ENCODE measurements around the gene TOR1B.

DNA sequence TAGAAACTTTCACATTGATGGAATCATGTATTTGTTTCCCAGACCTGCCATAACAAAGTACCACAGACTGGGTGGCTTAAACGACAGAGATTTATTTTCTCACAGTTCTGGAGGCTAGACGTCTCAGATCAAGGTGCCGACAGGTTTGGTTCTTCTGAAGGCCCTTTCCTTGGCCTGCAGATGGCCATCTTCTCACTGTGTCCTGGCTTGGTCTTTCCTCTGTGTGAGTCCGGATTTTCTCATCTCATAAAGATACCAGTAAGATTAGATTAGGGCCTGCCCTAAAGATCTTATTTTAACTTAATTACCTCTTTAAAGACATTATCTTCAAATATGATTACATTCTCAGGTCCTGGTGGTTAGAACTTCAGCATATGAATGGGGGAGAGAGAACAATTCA, 38.1 kb downstream of the TOR1B start:
- no peak for TF ChIP-seq CTCF (IDR thresholded peaks at IDR 0.05)
- no peak for TF ChIP-seq EP300 (IDR thresholded peaks at IDR 0.05)
- no peak for TF ChIP-seq POLR2A (IDR thresholded peaks at IDR 0.05)

Measured in tibial nerve (tissue), 4 donors.